ENCODE measurements around the gene AKAP7.
"Not testable (repeated sequence)": the region's sequence is repeated elsewhere in the genome, so short reads cannot be mapped to it uniquely, and the experiment has no call there.

Gene AKAP7

GRCh38 chr6:131321589-131321988, 186.3 kb downstream of the AKAP7 start:
- 89% methylated on average over 1 of the region's 1 CpG for WGBS

GRCh38 chr6:131322125-131322524, 186.9 kb downstream of the AKAP7 start:
- Histone ChIP-seq H3K9me3 (ENCODE audit: insufficient read depth, low read depth, low read length) (no peaks in the 10 kb centered on the region), H3K27me3 (ENCODE audit: insufficient read depth, low read length) (no peaks in the 10 kb centered on the region), H3K36me3 (ENCODE audit: insufficient read depth, low read length) (no peaks in the 10 kb centered on the region), H3K4me3 (ENCODE audit: low read length) (no peak overlapping the region), H3K4me1 (ENCODE audit: insufficient read depth, low read length) (peaks cover 16% of the 10 kb centered on the region), H3K9ac (ENCODE audit: low read depth, low read length) (no peak overlapping the region), H3K27ac (ENCODE audit: low read depth, low read length) (peak overlapping the region; percentile 70)
- 7% methylated on average over 1 of the region's 1 CpG for whole genome bisulfite sequencing

More at GRCh38 chr6:131321589-131321988, 186.3 kb downstream of the AKAP7 start:
- H3K27ac ChIP-seq (ENCODE audit: low read depth, low read length) = peak overlapping the region; percentile 70; the same call in 1 of the 2 replicates
- H3K36me3 ChIP-seq (ENCODE audit: insufficient read depth, low read length) = no peaks in the 10 kb centered on the region
- no peaks in the 10 kb centered on the region for H3K9me3 ChIP-seq (ENCODE audit: insufficient read depth, low read depth, low read length)
- H3K4me1 ChIP-seq (ENCODE audit: insufficient read depth, low read length) = peaks cover 16% of the 10 kb centered on the region
- no peak overlapping the region for H3K4me3 ChIP-seq (ENCODE audit: low read length)
- no peaks in the 10 kb centered on the region for H3K27me3 ChIP-seq (ENCODE audit: insufficient read depth, low read length)
- no peak overlapping the region for H3K9ac ChIP-seq (ENCODE audit: low read depth, low read length)

- H3K9ac ChIP-seq (ENCODE audit: low read depth, low read length); H3K27me3 ChIP-seq (ENCODE audit: insufficient read depth, low read length); H3K36me3 ChIP-seq (ENCODE audit: insufficient read depth, low read length); H3K9me3 ChIP-seq (ENCODE audit: insufficient read depth, low read depth, low read length): not testable (repeated sequence)
- Histone ChIP-seq H3K27ac (ENCODE audit: low read depth, low read length) (peak overlapping the region; percentile 32; the same call in 1 of the 2 replicates), H3K4me3 (ENCODE audit: low read length) (0 out of 2 replicates have a peak overlapping the region, but pooled peaks have one; percentile 13), H3K4me1 (ENCODE audit: insufficient read depth, low read length) (peaks cover 34% of the 10 kb centered on the region)
- WGBS = 49% methylated on average over 14 of the region's 14 CpGs
Measured at GRCh38 chr6:131325669-131326068, 190.4 kb downstream of the AKAP7 start.

- Histone ChIP-seq H3K27ac (ENCODE audit: low read depth, low read length) (peak overlapping the region; percentile 83), H3K4me1 (ENCODE audit: insufficient read depth, low read length) (peaks cover 23% of the 10 kb centered on the region), H3K9ac (ENCODE audit: low read depth, low read length) (0 out of 2 replicates have a peak overlapping the region, but pooled peaks have one; percentile 20), H3K36me3 (ENCODE audit: insufficient read depth, low read length) (peaks cover 12% of the 10 kb centered on the region)
- WGBS = 6% methylated on average over 4 of the region's 5 CpGs
- H3K9me3 ChIP-seq (ENCODE audit: insufficient read depth, low read depth, low read length); H3K4me3 ChIP-seq (ENCODE audit: low read length); H3K27me3 ChIP-seq (ENCODE audit: insufficient read depth, low read length): not testable (repeated sequence)
Measured at GRCh38 chr6:131328727-131329126, 193.5 kb downstream of the AKAP7 start.

- H3K36me3 ChIP-seq (ENCODE audit: insufficient read depth, low read length) = peaks cover 30% of the 10 kb centered on the region
- H3K4me3 ChIP-seq (ENCODE audit: low read length) = no peak overlapping the region
- H3K4me1 ChIP-seq (ENCODE audit: insufficient read depth, low read length) = peaks cover 23% of the 10 kb centered on the region
- no peaks in the 10 kb centered on the region for H3K27me3 ChIP-seq (ENCODE audit: insufficient read depth, low read length)
- H3K9ac ChIP-seq (ENCODE audit: low read depth, low read length) = no peak overlapping the region
- H3K27ac ChIP-seq (ENCODE audit: low read depth, low read length) = peak overlapping the region; percentile 42
- WGBS = 88% methylated on average over 3 of the region's 3 CpGs
- no peaks in the 10 kb centered on the region for H3K9me3 ChIP-seq (ENCODE audit: insufficient read depth, low read depth, low read length)
Measured at GRCh38 chr6:131331151-131331550, 195.9 kb downstream of the AKAP7 start.

- H3K4me3 ChIP-seq (ENCODE audit: low read length) = no peak overlapping the region
- peaks cover 23% of the 10 kb centered on the region for H3K4me1 ChIP-seq (ENCODE audit: insufficient read depth, low read length)
- no peaks in the 10 kb centered on the region for H3K9me3 ChIP-seq (ENCODE audit: insufficient read depth, low read depth, low read length)
- peaks cover 30% of the 10 kb centered on the region for H3K36me3 ChIP-seq (ENCODE audit: insufficient read depth, low read length)
- H3K9ac ChIP-seq (ENCODE audit: low read depth, low read length) = no peak overlapping the region
- H3K27me3 ChIP-seq (ENCODE audit: insufficient read depth, low read length) = no peaks in the 10 kb centered on the region
- no peak overlapping the region; the same call in 1 of the 2 replicates for H3K27ac ChIP-seq (ENCODE audit: low read depth, low read length)
- WGBS = 80% methylated on average over 3 of the region's 5 CpGs
Measured at GRCh38 chr6:131331873-131332781, 196.9 kb downstream of the AKAP7 start.

All from HUES64 (cell line).